Activated CD4-positive, alpha-beta memory T cell treated with anti-CD3 and anti-CD28 coated beads for 36 hours (primary cell): ENCODE results near the gene KLHL17. TPM values are rescaled to one million over a fixed set of nuclear protein-coding genes. Genes with fewer than 3 reads are reported as not detected.

Experiments used
- CTCF ChIA-PET: fragments of 350-600 bp; sonication (Branson Sonifier 250); formaldehyde crosslinking; loops from one replicate; lab custom pipeline; 2021; ENCODE audit warnings: antibody characterized with exemption, inconsistent platforms; lab: Charles Lee
- POLR2A ChIA-PET: fragments of 350-600 bp; sonication (Branson Sonifier 250); formaldehyde crosslinking; loops from one replicate; lab custom pipeline; 2021; ENCODE audit warnings: antibody characterized with exemption; lab: Charles Lee
- DNase-seq: peaks from one replicate; pipeline ENCODE4 v3.0.0-alpha.2; 2020
- H3K27ac Mint-ChIP-seq: one replicate; pipeline ENCODE4 v1.8.0; 2021; ENCODE audit warnings: mixed read lengths
- H3K27me3 Mint-ChIP-seq: one replicate; pipeline ENCODE4 v1.8.0; 2021; ENCODE audit warnings: mixed read lengths
- H3K36me3 Mint-ChIP-seq: one replicate; pipeline ENCODE4 v1.8.0; 2021; ENCODE audit warnings: mixed read lengths
- H3K4me1 Mint-ChIP-seq: one replicate; pipeline ENCODE4 v1.8.0; 2021; ENCODE audit warnings: low read depth, mixed read lengths
- H3K4me3 Mint-ChIP-seq: one replicate; pipeline ENCODE4 v1.8.0; 2021; ENCODE audit warnings: mild to moderate bottlenecking, mixed read lengths
- H3K9me3 Mint-ChIP-seq: one replicate; pipeline ENCODE4 v1.8.0; 2021; ENCODE audit warnings: mixed read lengths
- intact Hi-C: fragments of 100-400 bp; cut with micrococcal nuclease; formaldehyde crosslinking; loops from one replicate; pipeline ENCODE4 v1.15.1; 2023
- total RNA-seq, 2 experiments: library from RNA; stranded (reverse); gene quantifications; one replicate each; pipeline ENCODE4 v1.2.3, GENCODE V29; 2021

KLHL17 gene
- total RNA-seq, 2 experiments from 2014 or later = 25.8 to 30.6 TPM

GRCh38 chr1:917076-917459 lies 43.3 kb upstream of the KLHL17 start:
- H3K4me3 Mint-ChIP-seq = no peak overlapping the region
- peaks cover 40% of the 10 kb centered on the region for H3K27me3 Mint-ChIP-seq
- H3K27ac Mint-ChIP-seq = no peak overlapping the region
- no peak for DNase-seq
- intact Hi-C loops = no loop called here
- peaks cover 9% of the 10 kb centered on the region for H3K4me1 Mint-ChIP-seq
- H3K9me3 Mint-ChIP-seq = no peaks in the 10 kb centered on the region
- CTCF ChIA-PET = no interaction called here
- no peaks in the 10 kb centered on the region for H3K36me3 Mint-ChIP-seq
- POLR2A ChIA-PET = no interaction called here

- Mint-ChIP-seq H3K4me3 (no peak overlapping the region), H3K4me1 (peaks cover 9% of the 10 kb centered on the region), H3K27ac (no peak overlapping the region), H3K27me3 (peaks cover 43% of the 10 kb centered on the region), H3K9me3 (no peaks in the 10 kb centered on the region), H3K36me3 (no peaks in the 10 kb centered on the region)
- ChIA-PET POLR2A (no interaction called here), CTCF (no interaction called here)
- DNase-seq = no peak
- intact Hi-C loops = no loop called here
These were observed 42.8 kb upstream of the KLHL17 start for GRCh38 chr1:917466-918091.

- CTCF ChIA-PET = no interaction called here
- no peaks in the 10 kb centered on the region for H3K36me3 Mint-ChIP-seq
- no peak for DNase-seq
- peaks cover 46% of the 10 kb centered on the region for H3K27me3 Mint-ChIP-seq
- peaks cover 14% of the 10 kb centered on the region for H3K4me1 Mint-ChIP-seq
- H3K9me3 Mint-ChIP-seq = no peaks in the 10 kb centered on the region
- intact Hi-C loops = no loop called here
- POLR2A ChIA-PET = no interaction called here
- H3K27ac Mint-ChIP-seq = no peak overlapping the region
- no peak overlapping the region for H3K4me3 Mint-ChIP-seq
These were observed 42.0 kb upstream of the KLHL17 start for GRCh38 chr1:918353-918752.

GRCh38 chr1:918843-919242 lies 41.5 kb upstream of the KLHL17 start:
- Mint-ChIP-seq H3K27ac (no peak overlapping the region), H3K9me3 (no peaks in the 10 kb centered on the region), H3K4me3 (no peak overlapping the region), H3K4me1 (peaks cover 15% of the 10 kb centered on the region), H3K27me3 (peaks cover 47% of the 10 kb centered on the region), H3K36me3 (no peaks in the 10 kb centered on the region)
- ChIA-PET POLR2A (no interaction called here), CTCF (interaction anchor here (1.1 kb wide), 1 partner anchor 14 kb away, joined by 5 read pairs; no protein-coding TSS in a partner anchor)
- DNase-seq = no peak
- intact Hi-C loops = no loop called here

GRCh38 chr1:919271-919872 lies 41.0 kb upstream of the KLHL17 start:
- Mint-ChIP-seq H3K9me3 (no peaks in the 10 kb centered on the region), H3K27ac (no peak overlapping the region), H3K4me1 (peaks cover 15% of the 10 kb centered on the region), H3K36me3 (no peaks in the 10 kb centered on the region), H3K4me3 (no peak overlapping the region), H3K27me3 (peaks cover 47% of the 10 kb centered on the region)
- POLR2A ChIA-PET = no interaction called here
- no peak for DNase-seq
- CTCF ChIA-PET = interaction anchor here (1.1 kb wide), 1 partner anchor 15 kb away, joined by 5 read pairs; no protein-coding TSS in a partner anchor
- intact Hi-C loops = no loop called here

- Mint-ChIP-seq H3K4me1 (peaks cover 15% of the 10 kb centered on the region), H3K27me3 (peaks cover 47% of the 10 kb centered on the region), H3K4me3 (no peak overlapping the region), H3K9me3 (no peaks in the 10 kb centered on the region), H3K27ac (no peak overlapping the region), H3K36me3 (no peaks in the 10 kb centered on the region)
- ChIA-PET CTCF (interaction anchor here (1.1 kb wide), 1 partner anchor 15 kb away, joined by 5 read pairs; no protein-coding TSS in a partner anchor), POLR2A (no interaction called here)
- no peak for DNase-seq
- intact Hi-C loops = no loop called here
These were observed 40.4 kb upstream of the KLHL17 start for GRCh38 chr1:920010-920409.

- DNase-seq = no peak
- Mint-ChIP-seq H3K4me3 (no peak overlapping the region), H3K9me3 (no peaks in the 10 kb centered on the region), H3K27me3 (peaks cover 42% of the 10 kb centered on the region), H3K4me1 (peaks cover 15% of the 10 kb centered on the region), H3K27ac (no peak overlapping the region), H3K36me3 (no peaks in the 10 kb centered on the region)
- ChIA-PET POLR2A (interaction anchor here (0.7 kb wide), 1 partner anchor 203 kb away, joined by 3 read pairs; no protein-coding TSS in a partner anchor), CTCF (no interaction called here)
- intact Hi-C loops = no loop called here
These were observed 39.9 kb upstream of the KLHL17 start for GRCh38 chr1:920521-920920.

GRCh38 chr1:921011-921837 lies 39.2 kb upstream of the KLHL17 start:
- POLR2A ChIA-PET = interaction anchor here (0.7 kb wide), 1 partner anchor 202 kb away, joined by 3 read pairs; no protein-coding TSS in a partner anchor
- intact Hi-C loops = no loop called here
- H3K36me3 Mint-ChIP-seq = no peaks in the 10 kb centered on the region
- H3K4me3 Mint-ChIP-seq = no peak overlapping the region
- no peak overlapping the region for H3K27ac Mint-ChIP-seq
- H3K4me1 Mint-ChIP-seq = peaks cover 15% of the 10 kb centered on the region
- CTCF ChIA-PET = no interaction called here
- H3K27me3 Mint-ChIP-seq = peaks cover 47% of the 10 kb centered on the region
- DNase-seq = no peak
- H3K9me3 Mint-ChIP-seq = no peaks in the 10 kb centered on the region

GRCh38 chr1:923131-923990 lies 37.0 kb upstream of the KLHL17 start, which contains the start of gene SAMD11:
SAMD11 (plus strand) TSS chr1:923923; CDS start chr1:924432, 509 bp downstream.
- H3K27ac Mint-ChIP-seq = peak within 1 kb of the TSS; percentile 49
- ChIA-PET POLR2A (no interaction called here), CTCF (interaction anchor here (0.8 kb wide), 1 partner anchor 18 kb away, joined by 3 read pairs; no protein-coding TSS in a partner anchor)
- peaks cover 51% of the 10 kb centered on the region for H3K27me3 Mint-ChIP-seq
- intact Hi-C loops = no loop called here
- H3K4me3 Mint-ChIP-seq = peak within 1 kb of the TSS; percentile 64
- H3K9me3 Mint-ChIP-seq = no peaks in the 10 kb centered on the region
- peak; percentile 55 for DNase-seq
- no peaks in the 10 kb centered on the region for H3K36me3 Mint-ChIP-seq
- peaks cover 15% of the 10 kb centered on the region for H3K4me1 Mint-ChIP-seq

GRCh38 chr1:923991-924655 lies 36.3 kb upstream of the KLHL17 start:
- ChIA-PET POLR2A (no interaction called here), CTCF (no interaction called here)
- no peaks in the 10 kb centered on the region for H3K36me3 Mint-ChIP-seq
- H3K27ac Mint-ChIP-seq = no peak overlapping the region
- no peak overlapping the region for H3K4me3 Mint-ChIP-seq
- peaks cover 47% of the 10 kb centered on the region for H3K27me3 Mint-ChIP-seq
- peaks cover 15% of the 10 kb centered on the region for H3K4me1 Mint-ChIP-seq
- intact Hi-C loops = no loop called here
- no peak for DNase-seq
- no peaks in the 10 kb centered on the region for H3K9me3 Mint-ChIP-seq
